ENCODE results near the gene BICC1.

BICC1 gene

GRCh38 chr10:58785354-58785753 is 272.7 kb downstream of the BICC1 start:
- no peak for DNase-seq

GRCh38 chr10:58791137-58791536 is 278.5 kb downstream of the BICC1 start:
- no peak for DNase-seq

- DNase-seq, result no peak
Observed at GRCh38 chr10:58795560-58795959, 282.9 kb downstream of the BICC1 start.

GRCh38 chr10:58796242-58796641 is 283.6 kb downstream of the BICC1 start:
- no peak for DNase-seq

GRCh38 chr10:58796824-58797223 is 284.2 kb downstream of the BICC1 start:
- DNase-seq, result no peak

GRCh38 chr10:58797356-58797755 is 284.7 kb downstream of the BICC1 start:
- DNase-seq, result no peak

- no peak for DNase-seq
Observed at GRCh38 chr10:58802047-58802446, 289.4 kb downstream of the BICC1 start.

GRCh38 chr10:58806323-58806722 is 293.7 kb downstream of the BICC1 start:
- DNase-seq, result no peak

- no peak for DNase-seq
Observed at GRCh38 chr10:58806970-58807628, 294.4 kb downstream of the BICC1 start.

GRCh38 chr10:58807629-58808022 is 295.0 kb downstream of the BICC1 start:
- no peak for DNase-seq

GRCh38 chr10:58810751-58811150 is 298.1 kb downstream of the BICC1 start:
- DNase-seq, result no peak

- no peak for DNase-seq
Observed at GRCh38 chr10:58813573-58813972, 300.9 kb downstream of the BICC1 start.

- DNase-seq, result no peak
Observed at GRCh38 chr10:58817201-58817846, 304.7 kb downstream of the BICC1 start.

GRCh38 chr10:58818900-58819299 is 306.2 kb downstream of the BICC1 start:
- DNase-seq, result no peak

- no peak for DNase-seq
Observed at GRCh38 chr10:58820386-58820785, 307.7 kb downstream of the BICC1 start.

- DNase-seq, result no peak
Observed at GRCh38 chr10:58820861-58821751, 308.4 kb downstream of the BICC1 start.

GRCh38 chr10:58821752-58822056 is 309.0 kb downstream of the BICC1 start:
- DNase-seq, result no peak

GRCh38 chr10:58823983-58824382 is 311.3 kb downstream of the BICC1 start:
- DNase-seq, result no peak

GRCh38 chr10:58824396-58824795 is 311.7 kb downstream of the BICC1 start:
- no peak for DNase-seq

GRCh38 chr10:58826694-58827093 is 314.0 kb downstream of the BICC1 start:
- DNase-seq, result no peak

GRCh38 chr10:58827381-58827780 is 314.7 kb downstream of the BICC1 start:
- DNase-seq, result no peak

- no peak for DNase-seq
Observed at GRCh38 chr10:58829839-58830238, 317.2 kb downstream of the BICC1 start.

GRCh38 chr10:58830697-58831096 is 318.0 kb downstream of the BICC1 start:
- DNase-seq, result no peak
